ENCODE results near the gene PCED1A. TPM values are rescaled to one million over a fixed set of nuclear protein-coding genes. Genes with fewer than 3 reads are reported as not detected.

PCED1A gene
- total and polyA plus RNA-seq, 2 donors (not counting 1 experiment from before 2014, with no cell fraction given), result 96.8 to 176 TPM

DNA sequence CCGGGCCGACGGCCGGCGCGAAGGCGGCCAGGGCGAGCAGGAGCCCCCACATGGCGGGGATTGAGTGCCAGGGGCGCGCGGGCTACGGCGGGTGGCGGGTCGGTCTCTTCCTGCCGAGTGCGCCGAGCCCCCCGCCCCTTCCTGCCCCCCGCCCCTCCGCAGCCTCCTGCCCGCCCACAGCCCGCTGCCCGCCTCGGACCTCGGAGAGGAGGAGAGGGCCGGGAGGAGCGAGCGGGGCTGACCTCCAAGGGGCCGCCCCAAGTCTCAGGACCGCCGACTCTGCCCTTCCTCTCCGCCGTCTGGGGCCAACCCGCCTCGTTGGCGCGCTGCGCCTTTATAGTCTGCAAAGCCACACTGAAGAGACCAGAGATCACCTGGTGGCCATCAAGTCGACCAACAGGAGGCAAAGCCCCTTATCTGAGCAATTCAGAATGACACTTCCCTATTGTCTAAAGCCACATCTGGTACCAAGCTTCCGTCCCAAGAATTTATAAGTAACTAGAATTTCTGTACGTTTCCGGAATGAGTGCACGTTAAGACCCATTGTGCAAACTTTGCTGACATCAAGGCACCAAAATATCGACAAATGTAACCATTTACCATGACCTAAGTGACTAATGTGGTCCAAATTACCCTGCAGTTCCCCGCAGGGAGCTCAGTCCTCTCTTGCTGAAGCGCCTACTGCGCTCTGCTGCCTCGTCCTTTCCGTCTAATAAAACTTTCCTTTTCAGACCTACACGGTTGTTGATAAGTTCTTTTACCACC is 39.8 kb downstream of the PCED1A start, which contains the start of gene CPXM1:
Gene CPXM1, minus strand, starts transcription at position 107 of the 765 bp plus-strand sequence. Its CDS starts 55 bp downstream, at position 52.
- H3K27ac ChIP-seq (ENCODE audit: low read length in 2 of 2), result no peak within 1 kb of the TSS
- TF ChIP-seq, protein P1, sequence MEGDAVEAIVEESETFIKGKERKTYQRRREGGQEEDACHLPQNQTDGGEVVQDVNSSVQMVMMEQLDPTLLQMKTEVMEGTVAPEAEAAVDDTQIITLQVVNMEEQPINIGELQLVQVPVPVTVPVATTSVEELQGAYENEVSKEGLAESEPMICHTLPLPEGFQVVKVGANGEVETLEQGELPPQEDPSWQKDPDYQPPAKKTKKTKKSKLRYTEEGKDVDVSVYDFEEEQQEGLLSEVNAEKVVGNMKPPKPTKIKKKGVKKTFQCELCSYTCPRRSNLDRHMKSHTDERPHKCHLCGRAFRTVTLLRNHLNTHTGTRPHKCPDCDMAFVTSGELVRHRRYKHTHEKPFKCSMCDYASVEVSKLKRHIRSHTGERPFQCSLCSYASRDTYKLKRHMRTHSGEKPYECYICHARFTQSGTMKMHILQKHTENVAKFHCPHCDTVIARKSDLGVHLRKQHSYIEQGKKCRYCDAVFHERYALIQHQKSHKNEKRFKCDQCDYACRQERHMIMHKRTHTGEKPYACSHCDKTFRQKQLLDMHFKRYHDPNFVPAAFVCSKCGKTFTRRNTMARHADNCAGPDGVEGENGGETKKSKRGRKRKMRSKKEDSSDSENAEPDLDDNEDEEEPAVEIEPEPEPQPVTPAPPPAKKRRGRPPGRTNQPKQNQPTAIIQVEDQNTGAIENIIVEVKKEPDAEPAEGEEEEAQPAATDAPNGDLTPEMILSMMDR (IDR thresholded peaks at IDR 0.05), result no peak
- TF ChIP-seq EZH2 (IDR thresholded peaks at IDR 0.05; ENCODE audit: borderline replicate concordance, insufficient read depth, low read depth, low read length, poor library complexity, severe bottlenecking), result no peak
- intact Hi-C loops (cut with micrococcal nuclease), result no loop called here
- Mint-ChIP-seq H3K27me3 (peaks cover 61% of the 10 kb centered on the region), H3K4me3 (peak within 1 kb of the TSS; percentile 95), H3K27ac (peak within 1 kb of the TSS; percentile 71), H3K4me1 (peaks cover 32% of the 10 kb centered on the region), H3K9me3 (ENCODE audit: insufficient read depth) (no peaks in the 10 kb centered on the region)
- H3K4me3 ChIP-seq (ENCODE audit: control extremely low read depth in 1 of 5, extremely low read depth in 1 of 5, insufficient read depth in 1 of 5, low read depth in 2 of 5, low read length in 4 of 5), result peak within 1 kb of the TSS; percentile 15 to 50 (median 41)
- H3K4me1 ChIP-seq (ENCODE audit: control insufficient read depth in 2 of 2, insufficient read depth in 2 of 2, low read length in 2 of 2), result peaks cover 22 to 26% of the 10 kb centered on the region in 2 donors
- DNase-seq, result peak; percentile 33
- peaks cover 0 to 55% (median 12%) of the 10 kb centered on the region in 4 experiments for H3K27me3 ChIP-seq (replicated peaks in 1 of 4; ENCODE audit: control extremely low read depth in 1 of 4, control insufficient read depth in 3 of 4, insufficient read depth in 4 of 4, low read length in 3 of 4)
- no peaks in the 10 kb centered on the region for H3K79me2 ChIP-seq (ENCODE audit: control insufficient read depth, insufficient read depth, low read length)
- no peaks in the 10 kb centered on the region for H4K20me1 ChIP-seq (ENCODE audit: control insufficient read depth, insufficient read depth, low read length, poor library complexity, severe bottlenecking)
- peak within 1 kb of the TSS; percentile 76 for H2AFZ ChIP-seq (ENCODE audit: insufficient read depth, low read depth, low read length, poor library complexity, severe bottlenecking)
- H3K36me3 ChIP-seq (replicated peaks in 1 of 2; ENCODE audit: control extremely low read depth in 1 of 2, control insufficient read depth in 1 of 2, extremely low read depth in 1 of 2, insufficient read depth in 2 of 2, low read length in 1 of 2), result no peaks in the 10 kb centered on the region
- 1% methylated on average over 37 of the region's 52 CpGs for WGBS (ENCODE audit: insufficient coverage)
- POLR2A ChIA-PET, result no interaction called here
- ATAC-seq (ENCODE audit: low read depth), result peak; percentile 44
- H3K4me2 ChIP-seq (replicated peaks; ENCODE audit: low read depth, low read length, poor library complexity, severe bottlenecking), result peak within 1 kb of the TSS; percentile 75
- CTCF ChIA-PET, result interaction anchor here (0.6 to 0.9 kb wide), 3 partner anchors 37 to 262 kb away, joined by 3 read pairs; no protein-coding TSS in a partner anchor
- H3K9ac ChIP-seq (ENCODE audit: low read length), result peak within 1 kb of the TSS; percentile 32
- H3K9me3 ChIP-seq (ENCODE audit: control extremely low read depth in 1 of 3, control insufficient read depth in 2 of 3, insufficient read depth in 1 of 3, low read length in 2 of 3), result peaks cover 0 to 15% (median 0%) of the 10 kb centered on the region in 3 donors

All from B cell (primary cell).